ENCODE results near the gene ATP8B4. TPM values are rescaled to one million over a fixed set of nuclear protein-coding genes. Genes with fewer than 3 reads are reported as not detected.

ATP8B4 gene
- total and polyA plus RNA-seq, 12 donors = 0.39 to 5.3 (median 1.6) TPM

GRCh38 chr15:49990835-49991545, 128.0 kb downstream of the ATP8B4 start:
- Histone ChIP-seq H3K9me3 (no peaks in the 10 kb centered on the region), H3K4me1 (peaks cover 0 to 61% (median 25%) of the 10 kb centered on the region in 9 donors), H3K4me3 (no peak overlapping the region), H3K36me3 (peaks cover 0 to 7% (median 0%) of the 10 kb centered on the region in 9 donors), H3K27me3 (no peaks in the 10 kb centered on the region), H3K27ac (peak overlapping the region in 3 of 10 donors; percentile 28 to 69 (median 59))
- TF ChIP-seq CTCF (IDR thresholded peaks at IDR 0.05) = no peak
- 80 to 83% methylated on average over 6 of the region's 6 CpGs for WGBS, 2 donors
- no peak for DNase-seq
- no peak for ATAC-seq
- intact Hi-C loops (cut with DNase I) = loop anchor here in 1 of 10 donors (10.0 kb wide), 1 partner anchor 366 kb away; the partner anchor contains the start of genes DTWD1 and FAM227B

DNA sequence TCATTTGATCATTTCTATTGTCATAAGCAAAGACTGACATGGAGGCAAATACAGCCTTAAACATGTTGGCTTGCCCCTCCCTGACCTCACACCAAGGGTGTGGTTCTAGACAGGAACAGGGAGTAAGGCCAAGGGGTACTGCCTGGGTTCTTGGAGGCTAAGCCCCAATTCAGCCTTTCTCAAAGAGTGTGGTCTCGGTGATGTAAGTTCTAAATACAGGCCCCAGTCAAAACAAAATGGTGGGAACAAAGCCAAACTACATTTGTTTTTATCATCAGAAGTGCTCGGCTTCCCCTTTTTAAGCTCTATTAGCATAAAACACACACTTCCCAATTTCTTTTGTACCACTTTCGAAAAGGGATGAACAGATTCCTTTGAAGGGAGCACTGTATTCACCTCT, 129.5 kb downstream of the ATP8B4 start:
- 39 to 56% methylated on average over 3 of the region's 3 CpGs for WGBS, 2 donors

GRCh38 chr15:49988766-49989165, 130.3 kb downstream of the ATP8B4 start:
- TF ChIP-seq CTCF (IDR thresholded peaks at IDR 0.05) = no peak

More for the DNA sequence above, 129.5 kb downstream of the ATP8B4 start:
- intact Hi-C loops (cut with DNase I) = loop anchor here in 1 of 10 donors (5.0 kb wide), 1 partner anchor 67 kb away; no protein-coding TSS in a partner anchor
- peak in 7 of 8 donors; percentile 62 to 87 (median 78) for ATAC-seq
- peak overlapping the region in 9 of 10 donors; percentile 22 to 69 (median 55) for H3K27ac ChIP-seq
- H3K27me3 ChIP-seq = no peaks in the 10 kb centered on the region
- H3K9me3 ChIP-seq = no peaks in the 10 kb centered on the region
- no peak for DNase-seq
- TF ChIP-seq CTCF (IDR thresholded peaks at IDR 0.05) = no peak
- H3K4me3 ChIP-seq = no peak overlapping the region
- no peaks in the 10 kb centered on the region for H3K36me3 ChIP-seq
- H3K4me1 ChIP-seq = peaks cover 0 to 61% (median 25%) of the 10 kb centered on the region in 9 donors

DNA sequence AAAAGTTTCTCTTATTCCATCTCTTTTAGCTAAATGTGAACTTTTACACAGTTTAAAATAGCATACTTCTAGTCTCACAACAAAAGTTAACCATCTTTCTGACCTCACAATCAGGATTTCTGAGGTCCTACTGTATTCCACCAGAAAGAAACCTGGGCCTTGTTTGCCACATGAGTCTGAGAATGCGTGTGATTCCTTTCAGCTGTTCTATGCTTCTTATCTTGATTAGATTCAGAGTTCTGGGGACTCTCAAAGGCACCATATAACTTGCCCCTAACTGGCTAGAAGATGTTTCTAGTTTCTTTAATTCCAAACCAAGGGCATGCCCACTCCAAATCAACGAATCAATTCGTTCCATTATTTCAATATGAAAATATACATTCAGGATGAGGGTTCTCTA, 131.1 kb downstream of the ATP8B4 start:
- intact Hi-C loops (cut with DNase I) = loop anchor here in 1 of 10 donors (5.0 kb wide), 1 partner anchor 66 kb away; no protein-coding TSS in a partner anchor
- Histone ChIP-seq H3K27me3 (no peaks in the 10 kb centered on the region), H3K27ac (peak overlapping the region in 5 of 10 donors; percentile 1 to 69 (median 31)), H3K4me3 (no peak overlapping the region), H3K9me3 (no peaks in the 10 kb centered on the region), H3K4me1 (peaks cover 0 to 61% (median 25%) of the 10 kb centered on the region in 9 donors), H3K36me3 (no peaks in the 10 kb centered on the region)
- ATAC-seq (no peak), DNase-seq (no peak)
- 85 to 87% methylated on average over 3 of the region's 3 CpGs for WGBS, 2 donors
- TF ChIP-seq CTCF (IDR thresholded peaks at IDR 0.05) = no peak

More at GRCh38 chr15:49988766-49989165, 130.3 kb downstream of the ATP8B4 start:
- 53 to 63% methylated on average over 2 of the region's 2 CpGs for WGBS, 2 donors
- Histone ChIP-seq H3K27ac (peak overlapping the region in 6 of 10 donors; percentile 28 to 69 (median 56)), H3K9me3 (no peaks in the 10 kb centered on the region), H3K27me3 (no peaks in the 10 kb centered on the region), H3K4me1 (peaks cover 0 to 61% (median 25%) of the 10 kb centered on the region in 9 donors), H3K4me3 (no peak overlapping the region), H3K36me3 (no peaks in the 10 kb centered on the region)
- no peak for DNase-seq
- intact Hi-C loops (cut with DNase I) = loop anchor here in 1 of 10 donors (5.0 kb wide), 1 partner anchor 66 kb away; no protein-coding TSS in a partner anchor
- ATAC-seq = peak in 1 of 8 donors; percentile 23
